Trophoblast cell (in vitro differentiated cells and primary cell): ENCODE data around the gene CDH20.
A peak's percentile ranks its signal among the peaks of the same experiment; 100 is the strongest.

ENCODE experiments used
- DNase-seq, 2 donors: peaks; one replicate each; pipeline ENCODE4 v3.0.0-alpha.2; 2016
- H2AFZ ChIP-seq: 2 replicates; pipeline ENCODE4 v1.6.1; 2013; ENCODE audit warnings: low read length, moderate library complexity, mild to moderate bottlenecking; ENCODE audit not compliant: insufficient read depth, poor library complexity
- H2AK5ac ChIP-seq: 2 replicates; pipeline ENCODE4 v1.6.1; 2013; ENCODE audit warnings: mild to moderate bottlenecking, low read length
- H2BK120ac ChIP-seq: 2 replicates; pipeline ENCODE4 v1.6.1; 2013; ENCODE audit warnings: low read length, mild to moderate bottlenecking, moderate library complexity; ENCODE audit not compliant: insufficient read depth, poor library complexity
- H2BK12ac ChIP-seq: 2 replicates; pipeline ENCODE4 v1.6.1; 2013; ENCODE audit warnings: mild to moderate bottlenecking, low read length, moderate library complexity
- H2BK5ac ChIP-seq: 2 replicates; pipeline ENCODE4 v1.6.1; 2013; ENCODE audit warnings: low read length, low read depth, moderate library complexity, mild to moderate bottlenecking; ENCODE audit not compliant: poor library complexity
- H3K14ac ChIP-seq: 2 replicates; pipeline ENCODE4 v1.6.1; 2013; ENCODE audit warnings: mild to moderate bottlenecking, low read length
- H3K18ac ChIP-seq: 2 replicates; pipeline ENCODE4 v1.6.1; 2013; ENCODE audit warnings: mild to moderate bottlenecking, low read length
- H3K23ac ChIP-seq: 2 replicates; pipeline ENCODE4 v1.6.1; 2013; ENCODE audit warnings: low read length
- H3K27ac ChIP-seq: 2 replicates; pipeline ENCODE4 v1.5.1; 2013; ENCODE audit warnings: low read depth, mild to moderate bottlenecking, inconsistent platforms, low read length, moderate library complexity
- H3K27me3 ChIP-seq: 2 replicates; pipeline ENCODE4 v1.6.1; 2013; ENCODE audit warnings: inconsistent platforms, mild to moderate bottlenecking, low read length, moderate library complexity; ENCODE audit not compliant: insufficient read depth
- H3K36me3 ChIP-seq, 2 experiments: 1 replicate in 1 of 2; 2 replicates in 1 of 2; pipeline ENCODE4 v1.6.1; 2013; ENCODE audit warnings: low read length in 2 of 2, mild to moderate bottlenecking in 2 of 2, moderate library complexity in 1 of 2; ENCODE audit not compliant: insufficient read depth in 2 of 2, control insufficient read depth in 1 of 2
- H3K4ac ChIP-seq: 2 replicates; pipeline ENCODE4 v1.6.1; 2013; ENCODE audit warnings: low read depth, mild to moderate bottlenecking, low read length, moderate library complexity
- H3K4me1 ChIP-seq, 2 experiments: 1 replicate in 1 of 2; 2 replicates in 1 of 2; pipeline ENCODE4 v1.6.1; 2013; ENCODE audit warnings: low read length in 2 of 2, mild to moderate bottlenecking in 2 of 2, moderate library complexity in 1 of 2; ENCODE audit not compliant: insufficient read depth in 2 of 2, control insufficient read depth in 1 of 2
- H3K4me2 ChIP-seq: 2 replicates; pipeline ENCODE4 v1.6.1; 2013; ENCODE audit warnings: inconsistent platforms, mild to moderate bottlenecking, low read length, moderate library complexity
- H3K4me3 ChIP-seq: 2 replicates; pipeline ENCODE4 v1.5.1; 2013; ENCODE audit warnings: mild to moderate bottlenecking, low read depth, low read length, inconsistent platforms
- H3K79me1 ChIP-seq: one replicate; pipeline ENCODE4 v1.6.1; 2013; ENCODE audit warnings: low read length
- H3K79me2 ChIP-seq: 2 replicates; pipeline ENCODE4 v1.6.1; 2013; ENCODE audit warnings: low read length, mild to moderate bottlenecking; ENCODE audit not compliant: control insufficient read depth, insufficient read depth, poor library complexity
- H3K9ac ChIP-seq: 2 replicates; pipeline ENCODE4 v1.6.1; 2013; ENCODE audit warnings: mild to moderate bottlenecking, low read length
- H3K9me3 ChIP-seq: 2 replicates; pipeline ENCODE4 v1.6.1; 2013; ENCODE audit warnings: low read depth, mild to moderate bottlenecking, control low read depth, inconsistent platforms, low read length; ENCODE audit not compliant: insufficient read depth
- H4K12ac ChIP-seq: 2 replicates; pipeline ENCODE4 v1.6.1; 2013; ENCODE audit warnings: low read depth, mild to moderate bottlenecking, low read length, moderate library complexity
- H4K8ac ChIP-seq: 2 replicates; pipeline ENCODE4 v1.6.1; 2013; ENCODE audit warnings: low read depth, mild to moderate bottlenecking, low read length, moderate library complexity
- H4K91ac ChIP-seq: one replicate; pipeline ENCODE4 v1.6.1; 2013; ENCODE audit warnings: low read depth, mild to moderate bottlenecking, low read length, moderate library complexity
- whole genome bisulfite sequencing: extraction: QIAGEN DNeasy Blood & Tissue Kit; methylation state at CpG from one replicate; pipeline ENCODE4 v1.1.7; 2013; ENCODE audit warnings: missing lambda C conversion rate; ENCODE audit not compliant: insufficient read length, insufficient coverage; ENCODE audit errors: extremely low coverage; 5-methylcytosine and 5-hydroxymethylcytosine counted together

Gene CDH20

GRCh38 chr18:61340148-61340547 is 6.9 kb downstream of the CDH20 start:
- peaks cover 2 to 3% of the 10 kb centered on the region in 2 experiments for H3K4me1 ChIP-seq

DNA sequence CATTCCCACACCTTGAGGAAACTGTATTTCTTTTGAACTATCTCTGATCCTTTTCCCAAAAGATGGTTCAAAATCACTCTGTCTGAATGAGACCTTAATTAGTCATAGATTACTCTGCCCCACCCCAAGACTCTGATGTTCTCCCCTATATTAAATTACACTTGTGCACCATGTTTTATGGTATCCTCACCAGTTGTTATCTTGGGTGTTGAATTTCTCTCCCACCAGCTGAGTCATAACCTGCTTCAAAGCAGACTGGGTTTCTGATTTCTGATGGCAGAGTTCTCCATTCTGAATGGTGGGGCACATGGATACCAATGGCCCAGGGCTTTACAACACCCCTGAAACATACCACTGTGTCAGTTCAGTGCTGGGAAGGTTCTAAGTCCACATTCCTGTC is 15.0 kb downstream of the CDH20 start:
- no peak overlapping the region for H3K4ac ChIP-seq
- no peaks in the 10 kb centered on the region for H3K36me3 ChIP-seq
- H2AK5ac ChIP-seq: no peak overlapping the region

More at GRCh38 chr18:61340148-61340547, 6.9 kb downstream of the CDH20 start:
- Histone ChIP-seq H4K8ac (no peak overlapping the region), H3K23ac (no peak overlapping the region), H4K12ac (no peak overlapping the region), H3K79me1 (no peaks in the 10 kb centered on the region), H2AK5ac (no peak overlapping the region), H2BK5ac (no peak overlapping the region), H3K18ac (no peak overlapping the region), H2BK120ac (no peak overlapping the region), H3K4me3 (no peak overlapping the region), H2AFZ (no peak overlapping the region), H3K9ac (no peak overlapping the region), H3K27ac (no peak overlapping the region), H3K36me3 (no peaks in the 10 kb centered on the region), H3K79me2 (no peaks in the 10 kb centered on the region), H4K91ac (no peak overlapping the region), H3K27me3 (no peaks in the 10 kb centered on the region), H3K14ac (no peak overlapping the region), H2BK12ac (no peak overlapping the region), H3K4ac (no peak overlapping the region), H3K4me2 (no peak overlapping the region), H3K9me3 (no peaks in the 10 kb centered on the region)
- WGBS: no CpG with 5 or more reads among the region's 1 CpG
- no peak for DNase-seq

DNA sequence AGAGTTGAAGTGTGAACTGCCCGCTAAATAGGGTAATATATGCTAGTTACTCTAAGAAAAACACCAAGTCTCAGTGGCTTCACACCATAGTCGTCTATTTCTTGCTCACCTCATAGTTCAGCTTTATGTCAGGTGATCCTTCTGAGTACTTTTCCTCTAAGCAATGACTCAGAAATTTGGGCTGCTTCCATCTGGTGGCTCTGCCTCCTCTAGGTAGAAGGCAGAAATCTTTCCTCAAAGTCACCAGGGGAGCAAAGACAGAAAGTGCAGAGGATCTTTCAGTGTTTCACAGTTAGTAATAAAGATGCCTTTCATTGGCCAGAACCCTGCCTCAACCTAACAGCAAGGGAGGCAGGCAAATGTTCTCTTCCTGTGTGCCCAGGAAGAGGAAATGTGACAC is 17.3 kb downstream of the CDH20 start:
- H3K79me1 ChIP-seq: no peaks in the 10 kb centered on the region
- H2AFZ ChIP-seq: no peak overlapping the region
- no peaks in the 10 kb centered on the region for H3K36me3 ChIP-seq
- no peak overlapping the region for H3K18ac ChIP-seq
- H3K27ac ChIP-seq: no peak overlapping the region
- H2BK12ac ChIP-seq: no peak overlapping the region
- H3K23ac ChIP-seq: no peak overlapping the region
- no peak overlapping the region for H3K4ac ChIP-seq
- H3K4me2 ChIP-seq: no peak overlapping the region
- H3K4me1 ChIP-seq: no peaks in the 10 kb centered on the region
- no peak overlapping the region for H2BK5ac ChIP-seq
- H2AK5ac ChIP-seq: no peak overlapping the region
- no peak overlapping the region for H2BK120ac ChIP-seq
- no peak for DNase-seq
- no peaks in the 10 kb centered on the region for H3K79me2 ChIP-seq
- no peak overlapping the region for H4K12ac ChIP-seq
- H3K27me3 ChIP-seq: no peaks in the 10 kb centered on the region
- no peak overlapping the region for H3K9ac ChIP-seq
- H3K14ac ChIP-seq: no peak overlapping the region
- no peak overlapping the region for H3K4me3 ChIP-seq
- H3K9me3 ChIP-seq: peaks cover 1% of the 10 kb centered on the region
- H4K91ac ChIP-seq: no peak overlapping the region
- no CpG with 5 or more reads among the region's 2 CpGs for WGBS
- no peak overlapping the region for H4K8ac ChIP-seq

More for the DNA sequence above, 15.0 kb downstream of the CDH20 start:
- no peak overlapping the region for H3K18ac ChIP-seq
- no peak overlapping the region for H4K12ac ChIP-seq
- no peak overlapping the region for H2BK5ac ChIP-seq
- H2BK120ac ChIP-seq: no peak overlapping the region
- no peak overlapping the region for H3K27ac ChIP-seq
- no peak for DNase-seq
- H3K4me2 ChIP-seq: no peak overlapping the region
- no peaks in the 10 kb centered on the region for H3K4me1 ChIP-seq
- H3K79me2 ChIP-seq: no peaks in the 10 kb centered on the region
- H3K27me3 ChIP-seq: no peaks in the 10 kb centered on the region
- H3K14ac ChIP-seq: peak overlapping the region; percentile 44
- H2AFZ ChIP-seq: no peak overlapping the region
- peaks cover 1% of the 10 kb centered on the region for H3K9me3 ChIP-seq
- H3K4me3 ChIP-seq: no peak overlapping the region
- no peak overlapping the region for H4K91ac ChIP-seq
- no peak overlapping the region for H2BK12ac ChIP-seq
- no peak overlapping the region for H4K8ac ChIP-seq
- H3K23ac ChIP-seq: no peak overlapping the region
- H3K9ac ChIP-seq: no peak overlapping the region
- H3K79me1 ChIP-seq: no peaks in the 10 kb centered on the region

GRCh38 chr18:61352059-61352458 is 18.8 kb downstream of the CDH20 start:
- H4K12ac ChIP-seq: no peak overlapping the region
- no peaks in the 10 kb centered on the region for H3K79me2 ChIP-seq
- H3K23ac ChIP-seq: no peak overlapping the region

More at GRCh38 chr18:61352059-61352458, 18.8 kb downstream of the CDH20 start:
- Histone ChIP-seq H3K4ac (no peak overlapping the region), H3K4me2 (no peak overlapping the region), H2AFZ (no peak overlapping the region), H2BK12ac (no peak overlapping the region), H3K18ac (no peak overlapping the region), H3K4me1 (no peaks in the 10 kb centered on the region), H3K4me3 (no peak overlapping the region), H3K27ac (no peak overlapping the region), H3K9ac (no peak overlapping the region), H2BK120ac (no peak overlapping the region), H3K14ac (no peak overlapping the region), H4K91ac (no peak overlapping the region), H3K36me3 (no peaks in the 10 kb centered on the region), H3K9me3 (peaks cover 1% of the 10 kb centered on the region), H2AK5ac (no peak overlapping the region), H3K79me1 (no peaks in the 10 kb centered on the region), H4K8ac (no peak overlapping the region), H3K27me3 (no peaks in the 10 kb centered on the region), H2BK5ac (no peak overlapping the region)
- DNase-seq: peak in 1 of 2 donors; percentile 27
- WGBS: no CpG with 5 or more reads among the region's 1 CpG
